GM19240 (cell line): ENCODE data around the gene C4BPA.

Experiments
- DNase-seq: peaks from one replicate; pipeline ENCODE4 v3.0.0; 2011; ENCODE audit warnings: low spot score; ENCODE audit not compliant: insufficient read length

C4BPA gene

DNA sequence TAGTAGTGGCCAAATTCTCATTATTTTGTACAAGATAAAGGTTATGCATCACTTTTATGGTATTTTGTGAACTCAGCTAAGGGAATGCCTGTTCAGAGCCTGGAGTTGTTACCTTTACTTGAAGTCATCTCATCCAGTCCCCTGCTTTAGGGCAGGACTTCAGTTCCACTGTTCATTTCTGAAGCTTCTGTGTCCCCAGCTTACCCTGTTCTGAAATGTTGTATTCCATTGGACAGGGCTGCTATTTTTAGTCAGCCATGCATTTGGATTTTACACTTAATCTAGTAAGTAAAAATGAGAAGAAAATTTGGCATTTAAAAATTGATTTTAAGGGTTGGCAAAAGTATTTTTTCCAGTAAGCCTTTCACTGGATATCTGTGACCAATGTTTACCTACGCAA lies 27.0 kb upstream of the C4BPA start:
- no peak for DNase-seq

- peak; percentile 51 for DNase-seq
These were observed 26.3 kb upstream of the C4BPA start for GRCh38 chr1:207077470-207078377.

DNA sequence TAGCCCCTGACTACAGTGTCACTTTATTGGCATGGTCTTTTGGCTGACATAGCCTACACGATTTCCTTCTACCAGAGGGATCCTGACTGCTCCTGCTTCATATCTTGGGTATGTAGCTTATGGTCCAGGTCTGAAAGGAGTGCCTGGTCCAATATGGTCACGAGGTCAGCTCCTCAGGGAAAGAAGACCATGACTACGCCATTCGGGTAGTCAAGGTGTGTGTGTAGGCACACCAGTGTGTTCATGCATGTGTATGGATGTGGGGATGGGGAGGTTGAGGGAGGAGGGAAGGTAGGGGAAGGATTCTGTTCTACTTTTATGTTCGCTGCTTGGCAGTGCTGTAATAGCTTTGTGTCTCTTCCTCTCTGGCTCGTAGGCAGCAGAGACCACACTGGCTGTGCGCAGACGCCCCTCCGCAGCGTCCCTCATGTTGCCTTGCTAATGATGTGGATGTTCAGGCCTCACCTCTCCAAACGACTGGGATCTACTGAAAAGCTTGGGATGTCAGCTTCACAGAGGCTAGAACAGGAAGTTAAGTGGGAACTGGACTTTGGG lies 25.4 kb upstream of the C4BPA start:
- DNase-seq, result no peak

GRCh38 chr1:207079706-207080241 lies 24.3 kb upstream of the C4BPA start:
- DNase-seq, result no peak

GRCh38 chr1:207081088-207081487 lies 22.9 kb upstream of the C4BPA start:
- DNase-seq, result no peak

DNA sequence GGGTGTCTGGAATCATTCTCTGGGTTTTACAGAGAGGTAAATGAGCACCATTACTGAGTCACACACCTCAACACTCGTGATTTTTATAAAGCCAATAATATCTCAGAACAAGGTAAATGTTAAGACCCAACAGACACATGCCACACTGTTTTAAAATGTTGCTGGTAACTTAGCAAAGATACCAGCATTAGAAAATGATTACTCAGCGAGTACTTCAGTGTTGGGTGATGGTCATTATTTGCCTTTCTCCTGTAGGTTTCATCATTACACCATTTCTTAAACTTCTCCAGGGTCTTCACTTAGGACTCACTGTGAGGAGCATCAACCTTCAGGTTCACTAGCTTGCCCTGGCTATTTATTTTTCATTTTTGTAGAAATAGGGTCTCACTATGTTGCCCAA lies 22.2 kb upstream of the C4BPA start:
- DNase-seq, result no peak

DNA sequence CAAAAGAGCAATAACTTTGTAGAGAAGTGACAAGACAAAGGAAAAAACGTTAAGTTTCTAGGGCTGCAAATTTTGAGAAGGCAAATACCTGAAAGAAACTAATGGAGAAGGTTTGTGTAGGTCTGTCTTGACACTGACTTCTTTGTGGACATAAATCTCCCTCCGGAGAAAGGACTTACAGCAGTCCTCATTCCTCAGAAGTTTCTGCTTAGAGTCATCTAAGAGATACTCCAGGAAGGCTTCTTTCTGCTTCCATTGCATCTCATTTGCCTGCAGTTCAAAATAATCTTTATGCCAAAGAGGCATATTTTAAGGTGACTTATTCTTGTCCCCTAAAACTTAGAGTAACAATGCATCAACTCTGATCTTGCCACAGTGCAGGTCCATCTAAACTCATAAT lies 19.8 kb upstream of the C4BPA start:
- no peak for DNase-seq

DNA sequence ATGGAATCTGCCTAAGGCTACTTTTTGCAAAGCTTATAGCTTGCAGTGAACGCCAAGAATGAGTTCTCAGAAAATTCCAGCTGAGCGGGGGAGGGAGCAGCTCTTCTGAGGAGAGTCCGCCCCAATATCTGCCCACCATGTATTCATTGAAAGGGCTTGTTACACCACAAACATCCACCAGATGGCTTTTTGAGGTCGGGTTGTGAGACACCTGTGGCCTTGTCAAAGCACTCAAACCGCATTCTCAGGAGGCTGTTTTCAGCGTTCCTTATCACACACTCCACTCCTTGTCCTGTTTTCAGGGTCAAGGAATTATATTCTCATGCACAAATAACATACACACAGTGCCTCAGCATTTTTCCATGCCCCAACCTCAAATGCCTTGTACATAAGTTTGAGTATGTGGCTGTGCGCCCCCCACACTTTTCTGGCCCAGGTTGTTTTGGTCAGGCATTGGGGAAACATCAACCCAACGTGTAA lies 19.3 kb upstream of the C4BPA start:
- peak; percentile 41 for DNase-seq

DNA sequence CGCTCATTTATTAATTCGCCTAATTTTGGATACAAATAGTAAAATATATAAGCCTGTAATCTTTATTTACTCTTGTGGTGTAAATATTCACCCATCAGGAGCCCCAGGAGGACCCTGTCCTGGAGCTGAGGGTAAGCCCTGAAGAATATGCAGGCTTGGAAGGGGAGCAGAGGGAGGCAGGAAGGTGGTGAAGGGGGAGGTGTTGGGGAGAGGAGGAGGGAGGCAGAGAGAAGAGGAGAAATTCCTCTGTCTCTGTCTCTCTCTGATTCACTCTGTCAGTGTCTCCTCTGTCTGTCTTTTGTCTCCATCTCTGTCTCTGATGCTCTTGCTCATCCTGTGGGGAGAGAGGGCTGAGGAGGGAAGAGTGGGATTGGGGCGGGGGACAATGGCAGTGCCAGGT lies 18.1 kb upstream of the C4BPA start:
- DNase-seq, result no peak

DNA sequence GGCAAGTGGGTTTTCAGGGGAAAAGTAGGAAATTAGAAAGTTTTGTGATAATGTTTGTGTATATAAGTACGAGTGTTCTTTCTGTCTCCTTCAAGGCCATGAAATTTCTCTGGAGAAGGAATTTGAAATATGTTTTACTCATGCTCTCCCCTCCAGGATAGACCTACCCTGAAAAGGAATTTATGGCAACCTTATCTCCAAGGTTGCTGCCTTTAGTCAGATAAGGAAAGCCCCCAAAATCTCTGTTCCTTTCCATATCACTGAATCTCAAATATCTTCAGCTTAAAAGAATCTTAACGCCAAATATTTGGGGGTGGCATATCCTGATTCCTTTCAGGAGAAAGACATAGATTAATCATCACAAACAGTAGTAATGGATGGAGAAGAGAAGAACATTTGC lies 15.9 kb upstream of the C4BPA start:
- no peak for DNase-seq

GRCh38 chr1:207088701-207089626 lies 15.1 kb upstream of the C4BPA start, which contains the start of gene C4BPB:
Gene C4BPB (plus strand): TSS chr1:207088860. CDS start chr1:207089532, 672 bp downstream.
- DNase-seq, result no peak

- DNase-seq, result no peak
These were observed 14.2 kb upstream of the C4BPA start for GRCh38 chr1:207089627-207090355.

DNA sequence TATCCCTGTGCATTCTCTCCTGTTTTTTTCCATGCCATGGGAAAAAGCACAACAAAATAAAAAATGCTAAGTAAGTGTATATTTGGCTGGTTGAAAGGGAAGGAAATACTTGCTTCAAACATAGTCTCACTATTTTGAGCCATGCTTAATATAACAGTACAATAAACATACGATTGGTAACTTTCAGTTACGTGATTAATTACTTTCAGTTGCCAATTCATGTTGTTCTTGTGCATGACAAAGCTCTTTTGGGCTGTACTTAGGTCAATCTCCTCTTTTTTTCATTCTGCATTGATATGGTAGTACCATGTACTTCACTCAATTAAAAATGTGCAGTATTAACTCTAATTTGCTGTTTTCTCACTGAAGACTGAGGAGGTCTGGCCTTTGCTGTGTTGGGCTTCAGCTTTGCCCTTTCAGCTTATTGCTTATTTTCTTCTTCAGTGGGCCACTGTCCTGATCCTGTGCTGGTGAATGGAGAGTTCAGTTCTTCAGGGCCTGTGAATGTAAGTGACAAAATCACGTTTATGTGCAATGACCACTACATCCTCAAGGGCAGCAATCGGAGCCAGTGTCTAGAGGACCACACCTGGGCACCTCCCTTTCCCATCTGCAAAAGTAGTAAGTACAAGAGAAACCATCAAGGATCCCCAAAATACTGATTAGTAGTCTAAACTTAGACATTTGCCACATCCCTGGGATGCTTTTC lies 12.7 kb upstream of the C4BPA start:
- no peak for DNase-seq

GRCh38 chr1:207093944-207094343 lies 10.1 kb upstream of the C4BPA start:
- no peak for DNase-seq

DNA sequence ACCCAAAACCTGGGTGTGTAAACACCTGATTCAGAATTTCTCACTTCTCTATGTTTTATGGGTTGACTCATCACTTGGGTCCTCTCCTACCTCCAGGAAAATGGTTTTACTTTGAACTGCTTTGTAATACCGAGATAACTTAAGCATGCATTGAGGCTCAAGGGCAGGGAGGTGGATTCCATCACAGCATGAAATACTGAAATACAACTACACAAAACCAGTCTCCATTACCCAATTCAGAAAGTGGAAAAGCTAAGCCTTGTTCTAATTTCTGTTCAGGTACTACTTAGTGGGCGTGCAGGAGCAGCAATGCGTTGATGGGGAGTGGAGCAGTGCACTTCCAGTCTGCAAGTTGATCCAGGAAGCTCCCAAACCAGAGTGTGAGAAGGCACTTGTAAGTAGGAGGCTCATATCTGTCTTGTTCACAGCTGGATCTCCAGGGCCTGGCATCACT lies 6.1 kb upstream of the C4BPA start:
- peak; percentile 11 for DNase-seq

DNA sequence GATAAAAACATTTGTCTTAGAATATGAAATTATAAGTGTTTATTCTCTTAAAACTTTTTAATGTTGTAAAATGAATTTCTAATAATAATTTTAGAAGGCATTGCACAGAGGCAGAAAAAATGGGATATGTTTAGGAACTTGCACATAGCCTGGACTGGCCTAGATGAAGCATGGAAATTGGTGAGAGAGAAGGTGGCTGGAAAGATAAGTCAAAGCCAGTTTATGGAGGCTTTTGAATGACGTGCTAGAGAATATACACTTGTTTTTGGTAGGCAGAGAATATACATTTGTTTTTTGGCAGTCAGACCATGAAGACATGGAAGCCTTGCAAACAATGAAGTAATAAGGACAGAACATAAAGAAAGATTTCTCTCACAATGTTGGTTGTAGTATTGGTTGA lies 2.3 kb upstream of the C4BPA start:
- DNase-seq, result no peak

GRCh38 chr1:207102146-207102545 lies 1.9 kb upstream of the C4BPA start:
- DNase-seq, result no peak

DNA sequence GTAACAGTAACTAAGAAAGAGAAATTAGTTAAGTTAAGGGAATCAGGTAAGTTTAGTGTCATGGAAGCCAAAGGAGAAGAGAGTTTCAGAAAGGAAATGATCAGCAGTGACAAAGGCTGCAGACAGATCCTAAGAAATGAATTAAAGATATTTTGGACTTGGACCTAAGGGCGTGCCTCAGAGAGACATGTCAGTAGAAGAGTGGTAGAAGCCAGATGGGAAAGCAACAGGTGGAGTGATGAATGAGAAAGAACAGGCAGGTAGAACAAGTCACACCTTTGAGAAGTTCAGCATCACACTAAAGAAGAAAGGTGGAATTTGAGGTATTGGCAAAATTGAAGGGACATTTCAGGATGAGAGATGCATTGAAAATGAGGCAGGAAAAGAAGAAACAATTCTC lies 1.4 kb upstream of the C4BPA start:
- no peak for DNase-seq

DNA sequence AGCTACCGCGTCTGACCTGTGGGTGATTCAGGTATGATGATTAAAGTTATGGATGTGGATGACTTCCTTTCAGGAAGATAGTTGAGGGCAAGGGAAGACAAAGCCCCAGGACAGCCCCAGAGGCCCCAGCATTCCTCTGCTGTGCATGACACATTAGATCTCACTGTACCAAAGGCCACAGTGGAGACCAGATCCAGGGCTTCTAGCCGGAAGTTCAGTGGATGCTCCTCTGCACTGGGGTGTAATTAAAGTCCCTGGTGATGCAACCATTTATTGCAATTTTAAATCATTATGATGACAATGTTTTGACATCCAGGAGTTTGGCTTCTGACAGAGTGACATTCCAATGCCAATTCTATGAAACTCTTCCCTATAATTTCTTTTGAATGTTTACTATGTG lies 5.0 kb downstream of the C4BPA start:
- DNase-seq, result no peak
